Head of caudate nucleus (tissue), 42 donors: ENCODE measurements around the gene MAP1LC3B2.

Experiments used
- DNase-seq, 42 donors: peaks; one replicate each; pipeline versions ENCODE4 v3.0.0 to v3.0.0-alpha.2; 2020 to 2021; ENCODE audit warnings: mixed read lengths in 7 of 42
- intact Hi-C: fragments of 100-400 bp; cut with DNase I; formaldehyde crosslinking; loops from one replicate; pipeline ENCODE4 v1.15.0; 2022

Gene MAP1LC3B2

GRCh38 chr12:116534311-116535121 lies 24.7 kb upstream of the MAP1LC3B2 start:
- intact Hi-C loops, result no loop called here
- DNase-seq, result peak in 25 of 42 donors; percentile 5 to 58 (median 21)

- intact Hi-C loops, result no loop called here
- DNase-seq, result no peak
Observed at GRCh38 chr12:116535241-116535640, 23.9 kb upstream of the MAP1LC3B2 start.

DNA sequence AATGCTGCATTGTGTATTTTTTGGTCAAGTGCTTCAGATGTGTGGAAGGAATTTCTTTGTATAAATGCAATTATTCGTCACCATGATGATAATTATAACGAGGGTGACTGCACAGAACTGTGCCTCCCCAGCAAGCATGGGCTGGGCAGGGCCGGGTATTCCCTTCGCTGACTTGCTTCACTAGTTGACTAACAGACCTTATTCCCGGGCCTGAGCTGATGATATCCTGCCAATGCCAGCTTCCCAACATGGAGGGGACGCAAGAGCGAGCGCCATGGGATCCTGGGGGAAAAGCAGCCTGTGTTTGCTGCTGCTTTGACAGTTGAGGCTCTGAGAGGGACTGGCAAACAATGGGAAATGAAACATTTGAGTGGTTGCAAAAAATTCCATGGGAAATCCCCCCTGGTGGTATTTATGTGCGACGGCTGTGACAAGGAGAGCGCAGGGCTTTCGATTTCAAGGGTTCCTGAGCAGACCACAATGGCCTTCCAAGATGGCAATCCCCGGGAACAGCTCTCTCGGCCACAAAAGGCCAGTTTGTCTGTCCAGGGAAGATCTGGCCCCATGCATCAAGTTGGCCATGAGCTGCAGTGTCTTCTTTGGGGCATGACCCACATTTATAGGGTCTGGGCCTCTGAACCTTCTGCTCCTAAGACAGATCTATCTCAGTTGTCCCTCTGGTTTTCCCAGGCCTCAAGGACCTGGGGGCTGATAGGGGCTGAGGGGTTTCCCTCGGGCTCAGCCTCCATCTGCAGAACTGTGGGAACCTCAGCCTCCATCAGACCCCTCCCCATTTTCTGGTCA lies 21.9 kb upstream of the MAP1LC3B2 start:
- intact Hi-C loops, result no loop called here
- DNase-seq, result no peak

DNA sequence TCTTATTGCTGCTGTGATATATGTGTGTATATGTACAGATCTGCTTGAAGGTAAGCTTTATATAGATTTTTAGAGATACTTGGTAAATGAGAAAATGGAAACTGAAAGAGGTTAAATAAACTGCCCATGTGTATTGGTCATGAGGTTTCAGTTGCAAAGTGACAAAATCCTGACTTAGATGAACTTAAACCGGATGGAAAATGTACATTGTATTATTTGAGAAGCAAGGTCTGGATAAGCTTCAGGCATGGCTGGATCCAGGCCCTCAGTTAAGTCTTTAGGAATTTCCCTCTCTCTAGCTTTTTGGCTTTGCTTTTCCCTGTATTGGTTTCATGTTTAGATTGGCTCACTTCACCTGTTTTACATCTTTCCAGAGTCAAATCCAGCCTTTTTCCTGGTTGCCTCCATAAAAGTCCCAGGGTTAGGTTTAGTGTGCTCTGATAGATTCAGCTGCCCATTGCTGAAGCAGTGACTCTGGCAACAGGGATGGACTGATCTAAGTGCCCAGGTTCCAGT lies 21.0 kb upstream of the MAP1LC3B2 start:
- no peak for DNase-seq
- intact Hi-C loops, result no loop called here

- intact Hi-C loops, result no loop called here
Observed at GRCh38 chr12:116538682-116539305, 20.4 kb upstream of the MAP1LC3B2 start.

DNA sequence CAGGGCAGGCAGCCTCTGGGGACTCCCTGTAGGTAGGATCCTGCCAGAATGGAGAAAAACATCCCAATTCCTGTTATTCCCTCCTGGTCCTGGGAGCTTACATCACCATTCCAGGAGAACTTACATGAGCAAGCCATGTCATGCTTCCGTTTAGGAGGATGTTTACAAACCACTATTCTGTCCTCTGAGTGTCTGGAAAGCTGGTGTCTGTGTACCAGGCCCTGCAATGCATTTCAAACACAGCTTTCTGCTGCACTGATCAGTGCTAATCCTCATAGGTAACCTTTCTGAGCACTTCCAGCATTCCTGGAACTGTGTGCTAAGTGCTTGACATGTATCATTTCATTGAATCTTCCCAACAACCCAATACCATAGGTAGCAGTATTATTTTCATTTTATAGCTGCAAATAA lies 19.8 kb upstream of the MAP1LC3B2 start:
- no peak for DNase-seq
- intact Hi-C loops, result no loop called here

More at GRCh38 chr12:116538682-116539305, 20.4 kb upstream of the MAP1LC3B2 start:
- no peak for DNase-seq

DNA sequence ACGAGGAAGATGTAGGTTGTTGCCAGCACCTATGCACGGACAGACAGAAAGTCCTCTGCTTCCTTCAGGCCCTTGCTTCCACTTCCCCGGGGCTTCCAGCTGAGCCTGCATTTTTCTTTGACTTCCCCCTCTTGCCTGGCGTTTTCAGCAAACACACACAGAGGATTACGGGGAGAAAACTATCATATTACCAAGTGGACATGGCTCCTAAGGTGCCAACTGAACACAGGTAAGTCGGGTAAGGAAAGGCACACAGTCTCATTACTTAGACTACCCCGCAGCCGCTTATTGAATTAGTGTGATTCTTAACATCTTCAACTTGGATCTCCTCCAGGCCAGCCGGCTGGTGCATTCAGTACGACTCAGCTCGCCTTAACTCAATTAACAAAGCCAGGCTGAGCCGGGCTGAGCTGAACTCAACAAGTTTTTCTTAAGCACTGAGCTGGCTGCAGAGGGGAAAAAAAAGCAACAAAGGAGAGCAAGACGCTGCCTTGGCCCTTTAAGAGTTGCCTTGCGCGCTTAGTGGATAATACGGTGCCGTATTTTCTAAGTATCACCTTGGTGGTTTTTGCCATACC lies 19.2 kb upstream of the MAP1LC3B2 start:
- peak in 37 of 42 donors; percentile 17 to 73 (median 49) for DNase-seq
- intact Hi-C loops, result no loop called here

DNA sequence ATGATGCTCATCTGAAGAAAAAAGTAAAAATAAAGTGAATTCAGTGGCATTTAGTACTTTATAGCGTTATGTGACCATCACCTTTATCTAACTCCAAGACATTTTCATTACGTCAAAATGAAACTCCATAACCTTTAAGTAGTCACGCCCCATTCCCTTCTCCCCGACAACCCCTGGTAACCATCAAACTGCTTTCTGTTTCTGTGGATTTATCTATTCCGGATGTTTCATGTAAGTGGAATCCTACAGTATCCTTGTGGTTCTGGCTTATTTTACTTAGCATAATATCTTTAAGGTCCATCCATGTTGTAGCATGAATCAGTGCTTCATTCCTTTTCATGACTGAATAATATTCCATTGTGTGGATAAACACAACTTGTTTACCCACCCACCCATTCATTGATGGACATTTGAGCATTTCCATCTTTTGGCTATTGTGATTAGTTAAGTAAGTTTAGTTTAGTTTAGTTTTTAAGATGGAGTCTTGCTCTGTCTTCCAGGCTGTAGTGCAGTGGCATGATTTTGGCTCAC lies 18.5 kb upstream of the MAP1LC3B2 start:
- no peak for DNase-seq
- intact Hi-C loops, result no loop called here

GRCh38 chr12:116541547-116542344 lies 17.4 kb upstream of the MAP1LC3B2 start:
- DNase-seq, result no peak
- intact Hi-C loops, result no loop called here

- intact Hi-C loops, result no loop called here
- DNase-seq, result no peak
Observed at GRCh38 chr12:116542345-116542956, 16.7 kb upstream of the MAP1LC3B2 start.

- intact Hi-C loops, result no loop called here
Observed at GRCh38 chr12:116544656-116545055, 14.5 kb upstream of the MAP1LC3B2 start.

GRCh38 chr12:116545144-116545543 lies 14.0 kb upstream of the MAP1LC3B2 start:
- DNase-seq, result no peak
- intact Hi-C loops, result no loop called here

More at GRCh38 chr12:116544656-116545055, 14.5 kb upstream of the MAP1LC3B2 start:
- DNase-seq, result peak in 2 of 42 donors; percentile 12 to 54

GRCh38 chr12:116545936-116546335 lies 13.2 kb upstream of the MAP1LC3B2 start:
- DNase-seq, result no peak
- intact Hi-C loops, result no loop called here

- DNase-seq, result no peak
- intact Hi-C loops, result no loop called here
Observed at GRCh38 chr12:116547955-116548501, 11.2 kb upstream of the MAP1LC3B2 start.

GRCh38 chr12:116549993-116550392 lies 9.2 kb upstream of the MAP1LC3B2 start:
- intact Hi-C loops, result no loop called here
- DNase-seq, result no peak

GRCh38 chr12:116551151-116551550 lies 8.0 kb upstream of the MAP1LC3B2 start:
- DNase-seq, result no peak
- intact Hi-C loops, result no loop called here

GRCh38 chr12:116551619-116551951 lies 7.6 kb upstream of the MAP1LC3B2 start:
- intact Hi-C loops, result no loop called here
- no peak for DNase-seq
